NCI-H2029 treated with DMSO at 0.1 percent for 48 hours (cell line): ENCODE measurements around the gene PPFIBP2.

Experiments used
- DNase-seq: peaks from one replicate; lab custom pipeline; 2025; lab: John Stamatoyannopoulos, UW

The PPFIBP2 gene

DNA sequence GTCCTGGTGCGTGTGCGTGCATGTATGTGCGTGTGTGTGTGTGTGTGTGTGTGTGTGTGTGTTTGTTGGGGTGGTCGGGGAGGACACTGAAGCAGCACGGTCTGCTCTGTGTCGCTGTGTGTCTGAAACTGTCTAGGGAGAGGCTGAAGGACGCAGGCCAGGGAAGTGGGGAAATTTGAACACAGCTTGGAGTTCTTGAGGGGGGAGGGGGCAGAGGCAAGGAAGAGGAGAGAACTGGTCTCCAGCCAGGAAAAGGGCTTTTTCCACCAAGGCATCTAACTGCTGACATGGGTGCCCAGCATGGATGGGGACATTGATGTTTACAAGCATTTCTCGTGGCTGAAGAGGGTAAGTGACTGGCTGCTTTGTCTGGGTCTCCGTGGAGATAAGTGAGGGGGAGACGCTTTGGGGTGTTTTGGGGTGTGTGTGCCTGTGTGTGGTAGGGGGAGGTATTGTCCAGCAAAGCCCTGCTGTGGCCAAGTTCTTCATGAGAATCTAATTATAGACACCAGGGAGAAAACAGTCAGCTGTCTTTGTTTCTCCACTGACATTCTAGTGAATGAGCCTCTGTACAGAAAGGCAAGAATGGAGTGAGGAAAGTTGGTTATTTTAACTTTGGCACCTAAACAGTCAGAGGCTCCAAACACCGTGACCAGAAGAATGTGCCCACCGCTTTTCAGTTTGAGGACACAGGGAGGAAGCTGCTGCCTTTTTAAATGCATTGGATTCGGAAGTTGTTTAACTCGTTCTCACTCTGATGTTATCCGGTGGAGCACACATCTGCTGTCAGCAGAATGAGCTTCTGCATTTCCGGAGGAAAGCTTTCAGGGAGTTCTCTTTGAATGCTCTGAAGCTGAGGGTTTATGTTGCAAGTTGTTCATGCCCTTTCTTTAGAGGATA is 63.7 kb downstream of the PPFIBP2 start:
- DNase-seq: no peak

DNA sequence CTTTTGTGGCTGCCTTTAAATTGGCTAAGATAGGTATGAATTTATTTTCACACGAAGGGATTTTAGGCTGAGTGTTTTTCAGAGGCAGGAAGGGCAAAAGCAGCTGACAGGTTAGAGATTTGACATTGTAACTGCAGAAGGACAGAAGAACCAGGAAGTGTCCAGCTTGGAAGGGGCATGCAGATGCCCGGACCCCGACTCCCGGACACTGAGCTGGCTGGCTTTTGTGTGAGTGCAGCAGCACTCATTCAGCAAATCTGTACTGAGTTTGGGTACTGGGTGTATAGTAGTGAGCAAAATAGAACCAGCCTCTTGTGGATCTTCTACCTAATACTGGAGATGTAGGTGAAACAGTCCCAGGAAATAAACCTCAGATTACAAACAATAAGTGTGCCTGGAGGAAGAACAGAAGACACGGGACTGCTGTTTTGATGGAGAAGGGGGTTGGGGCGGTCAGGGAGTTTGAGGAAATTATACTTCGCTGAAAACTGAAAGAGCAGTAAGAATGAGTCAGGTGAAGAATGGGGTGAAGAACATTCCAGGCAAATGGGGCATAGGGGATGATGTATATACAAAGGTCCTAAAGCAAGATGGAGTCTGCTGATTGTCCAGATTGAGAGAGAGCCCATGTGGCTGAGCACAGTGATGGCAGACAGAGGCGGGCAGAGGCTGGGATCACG is 64.6 kb downstream of the PPFIBP2 start:
- no peak for DNase-seq

DNA sequence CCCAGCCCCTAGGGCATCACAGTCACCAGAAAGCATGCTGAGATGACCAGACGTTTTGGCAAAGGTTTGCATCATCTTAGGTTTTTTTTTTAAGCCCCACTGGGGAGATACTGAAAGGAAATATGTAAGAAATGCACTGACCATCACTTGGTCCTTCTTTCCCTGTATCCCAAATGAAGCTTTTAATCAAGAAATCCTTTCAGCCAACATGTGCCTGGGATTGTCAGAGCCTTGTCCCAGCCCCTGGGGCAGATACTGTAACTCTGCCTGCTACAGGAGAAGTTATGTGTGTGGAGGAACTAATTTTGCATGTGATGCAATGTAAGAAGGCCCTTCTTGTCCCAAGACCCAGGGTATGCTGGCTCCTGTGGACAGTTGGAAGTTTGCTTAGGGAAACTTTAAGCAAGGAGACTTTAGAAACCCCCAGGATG is 65.6 kb downstream of the PPFIBP2 start:
- no peak for DNase-seq

DNA sequence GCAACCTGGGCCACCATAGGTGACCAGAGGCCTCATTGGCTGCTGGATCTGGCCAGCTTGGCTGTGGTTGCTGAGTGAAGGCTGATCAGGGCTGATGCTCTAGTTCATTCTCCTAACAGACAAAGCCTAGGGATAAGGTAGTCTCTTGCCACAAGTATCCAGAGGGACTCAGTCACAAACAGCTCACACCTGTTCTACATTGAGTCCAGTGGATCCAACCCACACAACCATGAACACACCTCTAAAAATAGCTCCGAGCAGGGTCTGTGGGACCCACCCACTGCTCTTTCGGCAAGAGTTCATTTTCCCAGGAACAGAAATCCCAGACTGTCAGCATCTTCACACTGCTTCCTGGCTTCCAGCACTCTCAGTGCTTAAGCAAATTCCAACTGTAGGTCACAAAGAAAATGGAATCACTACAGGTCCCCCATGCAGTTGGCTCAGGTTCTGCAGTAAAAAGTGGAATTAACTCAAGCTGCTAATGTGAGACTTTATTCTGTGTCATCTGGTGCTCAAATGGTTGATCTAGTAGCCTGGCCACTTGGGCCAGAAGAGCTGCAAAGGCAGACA is 67.3 kb downstream of the PPFIBP2 start:
- no peak for DNase-seq

DNA sequence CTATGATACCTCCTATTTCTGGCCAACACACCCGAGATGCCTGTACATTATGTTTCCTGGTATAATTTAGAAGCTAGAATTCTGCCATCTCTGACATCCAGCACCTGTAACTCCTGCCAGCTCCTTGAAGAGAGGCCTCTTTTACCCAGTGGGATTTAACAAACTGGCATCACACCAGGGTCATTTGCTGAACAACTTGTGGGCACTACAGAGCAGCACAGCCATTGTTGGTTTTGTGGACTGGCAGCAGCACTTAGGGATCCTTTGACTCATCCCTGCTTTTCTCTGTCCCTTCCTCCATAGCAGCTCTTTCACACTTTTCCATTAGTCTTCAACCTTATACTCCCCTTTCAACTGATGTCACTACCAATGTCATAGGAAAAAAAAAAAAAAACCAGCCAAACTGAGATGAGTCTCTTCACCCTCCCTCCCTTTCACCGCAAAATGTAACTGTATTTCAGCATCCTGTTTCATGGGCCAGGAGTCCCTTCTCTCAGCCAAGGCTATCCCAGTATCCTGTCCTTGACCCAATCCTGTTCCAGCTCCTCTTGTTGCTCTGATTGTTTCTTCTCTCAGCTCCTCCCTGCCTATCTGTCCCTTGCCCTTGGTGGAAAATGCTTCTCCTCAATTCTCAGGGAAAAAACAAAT is 68.7 kb downstream of the PPFIBP2 start:
- DNase-seq: peak; percentile 62

DNA sequence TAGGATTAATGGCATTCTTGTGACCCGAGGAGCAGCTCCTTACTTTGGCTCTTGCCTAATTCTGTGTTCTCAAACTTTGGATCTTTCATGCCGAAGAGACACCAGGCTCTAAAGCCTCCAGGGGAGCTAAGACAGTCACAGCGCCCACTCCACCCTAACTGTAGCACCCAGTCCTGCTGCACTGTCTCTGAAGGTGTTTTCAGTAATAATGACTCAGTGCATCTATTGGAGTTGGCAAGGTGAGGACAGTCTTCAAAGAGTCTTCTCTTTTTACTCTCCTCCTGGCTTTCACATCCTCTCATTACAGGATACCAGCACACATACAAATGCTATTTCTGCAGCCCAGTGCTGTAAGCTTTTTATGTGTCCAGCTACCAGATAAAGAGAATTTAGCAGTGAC is 69.4 kb downstream of the PPFIBP2 start:
- no peak for DNase-seq

DNA sequence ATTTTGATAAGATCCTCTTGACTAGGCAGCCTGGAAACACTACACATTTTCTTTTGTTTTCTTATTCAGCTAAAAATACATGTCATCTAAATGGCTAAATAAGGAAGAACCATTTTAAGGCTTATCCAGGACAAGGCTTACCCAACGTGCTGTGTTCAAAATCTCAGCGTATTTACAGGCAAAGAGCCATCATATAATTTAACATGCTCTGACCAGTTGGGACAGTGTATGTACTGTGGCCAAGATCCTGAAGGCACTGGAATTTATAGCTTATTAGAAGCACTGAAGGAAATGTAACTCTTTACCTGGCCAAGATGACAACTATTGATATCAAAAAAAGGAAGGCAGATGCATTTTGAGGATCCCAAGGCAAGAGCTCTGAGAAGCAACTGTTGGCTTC is 71.1 kb downstream of the PPFIBP2 start:
- no peak for DNase-seq

DNA sequence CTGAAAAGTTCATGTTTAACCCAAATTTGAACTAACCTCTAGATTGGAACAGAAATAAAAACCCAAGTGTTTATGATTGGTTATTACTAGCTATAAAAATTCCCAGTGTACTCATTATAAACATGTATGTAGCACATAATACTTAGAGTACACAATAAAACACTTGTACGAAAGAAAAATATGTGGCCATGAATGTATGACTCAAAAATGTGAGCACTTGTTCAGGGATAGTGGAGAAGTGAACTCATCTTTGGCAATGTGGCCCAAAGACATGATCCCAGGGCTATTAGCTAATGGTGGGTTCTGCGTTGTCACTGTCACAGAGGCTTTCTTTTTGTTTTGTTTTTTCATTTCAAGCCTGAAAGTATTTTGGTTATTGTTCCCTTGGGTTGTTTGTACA is 72.0 kb downstream of the PPFIBP2 start:
- no peak for DNase-seq

DNA sequence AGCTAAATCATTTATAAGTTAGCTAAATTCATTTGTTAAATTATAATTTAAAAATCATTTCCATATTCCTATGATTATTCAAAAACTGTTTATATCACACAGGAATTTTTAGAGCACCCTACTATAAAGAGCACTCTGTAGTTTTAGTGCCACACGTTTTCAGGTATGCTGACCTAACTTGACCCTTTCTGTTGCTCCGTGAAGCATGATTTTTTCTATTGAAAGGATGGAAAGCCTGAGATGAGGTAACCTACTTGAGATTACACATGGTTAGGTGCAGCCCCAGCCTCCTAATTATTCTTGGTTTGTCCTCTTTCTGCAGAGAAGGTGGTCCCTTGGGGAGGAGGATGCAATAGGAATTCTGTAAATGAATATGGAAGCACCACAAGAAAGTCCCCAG is 72.6 kb downstream of the PPFIBP2 start:
- DNase-seq: no peak

DNA sequence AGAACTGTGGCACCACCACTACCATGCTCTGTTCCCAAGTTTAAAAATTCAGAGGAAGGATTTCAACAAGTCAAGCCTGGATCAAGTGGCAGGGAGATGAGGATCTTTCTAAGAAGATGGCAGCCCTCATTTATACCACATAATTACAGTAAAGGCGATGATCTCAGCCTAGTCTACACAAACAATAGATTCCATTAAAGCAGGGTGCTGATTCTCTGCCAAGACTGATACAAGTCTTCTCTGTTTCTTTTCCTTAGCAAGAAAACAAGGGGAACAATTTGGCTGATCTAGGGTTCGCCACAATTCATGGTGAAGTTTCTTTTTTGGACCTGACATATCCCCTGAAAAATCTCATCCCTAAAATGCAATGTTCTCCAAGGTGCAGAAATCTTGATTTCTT is 73.9 kb downstream of the PPFIBP2 start:
- no peak for DNase-seq

DNA sequence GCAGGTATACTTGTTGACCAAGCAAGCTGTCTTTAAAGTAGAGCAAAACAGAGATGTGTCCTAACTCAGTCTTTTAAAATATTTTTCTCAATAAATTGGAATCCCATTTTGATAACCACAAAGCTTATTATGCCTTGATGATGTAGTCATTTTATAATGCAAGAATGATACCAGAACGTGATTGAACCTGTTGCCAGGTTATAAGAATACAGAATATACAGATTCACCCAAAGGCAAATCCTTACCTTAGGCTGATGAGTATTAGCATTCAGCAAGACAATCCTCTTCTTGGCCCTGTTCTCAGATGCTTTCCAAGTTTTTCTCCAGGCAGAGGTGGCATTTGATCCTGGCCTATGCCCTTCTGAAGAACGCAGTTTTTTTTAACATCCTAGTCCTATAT is 76.1 kb downstream of the PPFIBP2 start:
- no peak for DNase-seq

DNA sequence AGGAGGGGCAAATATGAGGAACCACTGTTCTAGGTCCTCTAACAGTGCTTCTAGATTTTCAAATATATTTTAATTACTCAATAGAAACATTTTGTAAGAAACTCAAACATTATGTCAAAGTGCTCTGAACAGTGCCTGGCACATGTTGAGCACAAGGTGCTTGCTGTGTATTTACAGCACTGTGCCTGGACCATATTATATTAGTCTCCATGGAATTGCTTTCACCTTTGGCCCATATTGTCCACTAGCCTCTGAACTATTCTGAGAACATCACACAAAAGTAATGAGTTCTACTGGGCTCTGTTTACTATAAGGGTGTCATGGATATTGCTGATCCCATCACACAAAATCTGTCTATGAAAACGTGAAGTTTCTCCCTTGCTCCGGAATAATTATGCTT is 76.7 kb downstream of the PPFIBP2 start:
- DNase-seq: no peak

DNA sequence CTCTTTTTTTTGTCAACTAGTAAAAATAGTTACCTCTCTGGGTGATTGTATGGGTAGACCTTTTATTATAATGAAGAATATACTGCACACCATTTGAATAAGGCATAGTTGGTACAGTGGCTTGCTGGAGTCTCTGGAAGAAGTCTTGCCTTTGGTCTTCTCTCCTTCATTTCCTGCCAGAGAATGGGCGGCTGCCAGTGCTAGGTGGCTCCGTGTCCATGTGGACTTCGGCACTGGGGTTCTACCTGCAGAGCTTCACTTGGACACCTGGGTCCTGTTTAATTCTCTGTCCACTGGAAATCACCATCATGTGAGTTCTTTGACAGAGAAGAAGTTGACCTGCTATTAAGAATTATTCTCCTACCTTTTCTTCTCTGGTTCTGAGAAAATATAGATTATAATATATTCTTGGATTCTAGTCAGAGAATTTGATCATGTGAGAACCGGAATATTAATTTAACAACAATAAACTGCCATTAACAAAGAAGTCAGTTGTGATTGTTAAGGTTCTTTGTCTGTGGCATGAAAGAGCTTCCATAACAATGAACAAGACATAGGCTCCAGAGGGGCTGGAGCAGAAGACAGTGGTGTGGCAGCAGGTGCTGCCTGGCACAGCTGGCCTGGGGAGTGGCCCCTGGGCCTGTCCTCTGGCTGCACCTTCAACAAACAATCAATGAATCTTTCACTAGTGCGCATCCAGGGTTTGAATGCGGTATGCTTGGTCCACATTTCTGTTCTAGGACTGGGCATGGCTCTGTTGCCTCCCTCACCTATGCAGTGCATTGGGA is 77.5 kb downstream of the PPFIBP2 start:
- DNase-seq: no peak

DNA sequence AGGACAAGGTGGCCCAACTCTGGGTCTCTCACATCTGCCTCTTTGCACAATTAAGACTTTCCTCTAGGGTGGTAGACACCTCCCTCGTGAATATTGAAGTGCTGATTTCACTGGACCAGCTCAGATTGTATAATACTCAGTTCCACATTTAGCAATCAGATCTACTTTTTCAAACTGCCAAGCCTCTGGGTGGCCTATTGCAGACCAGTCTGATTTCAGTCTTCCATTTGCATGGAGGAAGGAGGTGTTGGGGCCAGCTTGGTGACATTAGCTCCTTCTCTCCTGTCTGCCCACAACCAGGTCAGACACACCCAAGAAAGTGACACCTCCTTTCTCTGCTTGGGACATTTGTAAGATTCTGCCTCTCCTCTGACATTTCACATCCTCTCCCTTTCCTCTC is 78.2 kb downstream of the PPFIBP2 start:
- DNase-seq: no peak

DNA sequence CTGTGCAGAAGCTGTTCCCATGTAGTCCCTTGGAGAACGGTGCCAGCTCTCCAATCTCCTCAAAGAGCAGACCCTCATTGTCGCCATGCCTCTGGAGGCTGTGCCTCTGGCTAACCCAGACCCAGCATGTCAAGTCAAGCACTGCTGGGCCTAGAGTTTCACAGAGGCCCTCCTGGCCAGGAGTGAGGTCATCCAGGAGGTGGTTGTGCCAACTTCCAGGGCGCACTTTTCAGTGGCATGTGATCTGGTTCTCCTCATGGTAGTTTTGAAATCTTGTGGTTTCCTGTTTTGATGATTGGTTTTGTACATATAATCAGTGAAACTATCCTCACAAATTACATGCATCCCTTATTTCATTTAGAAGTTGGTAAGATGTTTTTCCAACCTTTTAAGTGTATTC is 78.9 kb downstream of the PPFIBP2 start:
- no peak for DNase-seq

DNA sequence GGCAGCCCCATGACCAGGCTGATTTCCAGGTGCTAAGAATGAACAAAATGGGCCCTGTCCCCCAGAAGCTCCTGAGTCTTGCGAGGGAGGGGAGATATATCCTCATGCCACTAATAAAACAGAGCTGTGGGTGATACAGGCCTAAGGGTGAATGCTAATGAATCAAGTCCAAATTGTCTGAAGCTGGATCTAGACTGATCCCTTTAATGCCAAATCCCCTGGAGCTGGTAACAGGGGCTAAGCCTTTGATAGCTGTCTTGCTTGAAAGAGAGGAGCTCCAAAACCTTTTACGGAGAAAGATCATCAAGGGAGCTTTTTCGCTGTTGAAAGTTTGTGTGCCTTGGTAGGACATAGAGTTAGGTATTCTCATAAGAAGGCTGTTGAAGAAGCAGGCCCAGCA is 79.7 kb downstream of the PPFIBP2 start:
- no peak for DNase-seq

DNA sequence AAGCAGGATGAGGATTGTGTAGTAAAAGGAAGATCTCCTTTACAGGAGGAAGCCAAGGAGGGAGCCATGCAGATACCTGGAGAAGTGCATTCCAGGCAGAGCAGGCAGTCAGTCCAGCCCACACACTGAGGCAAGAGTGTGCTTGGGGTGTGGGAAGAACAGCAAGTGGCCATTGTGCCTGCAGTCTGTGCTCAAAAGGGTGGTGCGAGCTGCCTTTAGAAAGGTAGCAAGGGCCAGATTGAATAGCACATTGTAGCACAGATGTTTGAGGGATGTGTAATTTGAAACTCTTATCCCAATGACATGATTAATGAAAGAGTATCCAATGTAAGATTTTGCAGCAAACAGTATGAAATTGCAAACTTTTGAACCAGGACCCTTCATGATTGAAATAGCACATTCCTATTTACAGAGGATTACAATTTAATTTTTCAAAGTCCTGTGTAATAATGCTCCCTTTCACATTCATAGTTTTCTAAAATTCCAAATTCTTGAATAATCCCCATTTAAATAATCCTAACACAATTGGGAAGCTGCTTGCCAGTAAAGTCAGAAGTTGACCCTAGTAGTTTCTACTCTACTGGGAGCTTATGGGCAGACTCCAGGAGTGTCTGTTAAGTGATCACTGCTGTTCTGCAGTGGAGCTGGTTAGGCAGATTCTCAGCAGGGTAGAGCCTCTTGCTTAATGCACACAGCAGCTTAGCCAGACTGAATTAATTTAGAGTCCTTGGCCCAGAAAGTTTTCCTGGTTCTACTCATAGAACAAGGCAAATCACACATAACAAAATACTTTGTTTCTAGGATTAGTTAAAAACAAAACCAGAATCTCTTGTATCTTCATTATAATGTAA is 81.4 kb downstream of the PPFIBP2 start:
- DNase-seq: no peak

DNA sequence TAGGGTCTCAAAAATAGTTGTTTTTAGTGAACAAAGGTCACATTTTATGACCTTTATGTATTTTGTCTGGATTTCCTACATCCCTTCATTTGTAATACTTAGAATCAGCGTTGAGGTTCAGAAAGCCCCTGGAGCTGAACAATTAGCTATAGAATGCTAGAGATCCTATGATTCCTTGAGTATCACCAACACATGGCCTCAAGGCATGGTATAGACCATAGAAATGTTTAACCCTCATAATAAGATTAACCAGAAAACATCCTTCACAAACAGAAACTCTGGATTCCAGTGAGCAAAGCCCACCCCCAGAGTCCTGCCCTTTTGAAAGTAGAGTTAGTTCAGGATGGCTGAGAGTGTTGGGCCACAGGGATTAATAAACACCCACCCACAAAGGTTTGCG is 82.2 kb downstream of the PPFIBP2 start:
- no peak for DNase-seq

DNA sequence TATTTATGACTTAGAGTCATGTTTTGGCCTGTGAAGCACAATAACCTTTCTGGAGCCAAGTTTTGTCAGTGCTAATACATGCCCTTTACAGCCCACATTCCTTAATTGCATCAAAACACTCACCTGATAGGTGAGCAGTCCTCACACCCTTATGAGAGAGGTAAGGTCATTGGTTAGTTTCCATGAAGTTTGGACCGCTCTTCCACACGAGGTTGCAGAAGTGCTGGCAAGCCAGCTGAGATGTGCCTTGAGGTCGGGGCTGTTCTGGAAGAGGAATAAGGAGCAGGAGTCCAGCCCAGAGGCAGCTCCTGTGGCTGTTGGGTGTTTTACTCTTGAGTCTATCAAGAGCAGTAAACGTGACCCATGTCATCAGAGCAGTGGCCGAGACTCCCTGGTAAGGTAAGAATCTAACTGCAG is 83.2 kb downstream of the PPFIBP2 start:
- peak; percentile 75 for DNase-seq

DNA sequence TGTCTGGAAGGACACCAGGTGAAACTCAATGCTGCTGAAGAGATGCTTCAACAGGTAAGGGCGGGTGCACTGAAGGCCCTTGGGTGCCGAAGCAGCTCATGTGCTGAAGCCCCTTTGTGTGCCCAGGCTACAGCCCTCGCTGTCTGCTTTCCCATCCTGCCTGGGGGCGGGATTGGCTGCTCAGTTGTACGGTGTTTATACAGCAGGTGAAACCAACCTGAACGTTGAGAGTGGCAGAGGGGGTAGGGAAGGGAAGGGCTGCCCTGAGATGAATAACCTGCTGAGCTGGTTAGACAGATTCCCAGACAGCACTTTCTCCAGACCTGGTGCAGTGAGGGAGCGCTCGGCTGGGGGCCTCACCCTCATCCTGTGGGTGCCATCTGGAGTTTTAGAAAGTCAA is 83.8 kb downstream of the PPFIBP2 start:
- DNase-seq: peak; percentile 91

DNA sequence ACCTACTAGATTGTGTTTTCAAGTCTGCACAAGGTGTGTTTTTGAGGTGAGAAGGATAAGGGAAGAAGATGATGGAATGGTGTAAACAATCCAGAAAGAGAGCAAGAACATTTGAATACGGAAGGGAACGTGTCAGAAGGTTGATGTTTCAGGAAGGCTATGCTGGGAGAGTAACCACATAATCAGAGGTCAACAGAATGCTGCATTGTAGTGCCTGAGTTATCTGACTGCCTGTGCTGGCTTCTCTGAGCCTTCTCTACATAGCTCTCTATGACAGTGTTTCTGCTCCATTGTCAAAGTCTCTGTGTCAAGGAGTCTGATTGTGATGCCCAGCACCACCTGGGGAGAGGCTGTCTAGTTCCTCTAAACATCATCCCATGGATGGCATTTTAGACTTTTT is 85.4 kb downstream of the PPFIBP2 start:
- DNase-seq: no peak
